ENCODE data around the gene ATAD3C. TPM values are rescaled to one million over a fixed set of nuclear protein-coding genes. Genes with fewer than 3 reads are reported as not detected.
A peak's percentile ranks its signal among the peaks of the same experiment; 100 is the strongest.

ATAD3C gene
- total RNA-seq, 1 donor from 2014 or later: 1.6 TPM

- H3K27ac Mint-ChIP-seq: no peak overlapping the region
- H3K27me3 Mint-ChIP-seq: peaks cover 12% of the 10 kb centered on the region
- H3K4me1 Mint-ChIP-seq (ENCODE audit: low read depth): peaks cover 20% of the 10 kb centered on the region
- H3K9me3 Mint-ChIP-seq (ENCODE audit: low read depth): no peaks in the 10 kb centered on the region
- no peak for DNase-seq (ENCODE audit: low spot score, unreplicated experiment)
- peaks cover 3% of the 10 kb centered on the region for H3K36me3 Mint-ChIP-seq (ENCODE audit: insufficient read depth)
- TF ChIP-seq CTCF (IDR thresholded peaks at IDR 0.05; ENCODE audit: unreplicated experiment): no peak
- H3K4me3 Mint-ChIP-seq (ENCODE audit: low read depth): peak overlapping the region; percentile 25
Observed at GRCh38 chr1:1418464-1419362, 30.8 kb upstream of the ATAD3C start.

- H3K27ac Mint-ChIP-seq: no peak overlapping the region
- H3K9me3 Mint-ChIP-seq (ENCODE audit: low read depth): no peaks in the 10 kb centered on the region
- DNase-seq (ENCODE audit: low spot score, unreplicated experiment): no peak
- TF ChIP-seq CTCF (IDR thresholded peaks at IDR 0.05; ENCODE audit: unreplicated experiment): no peak
- peak overlapping the region; percentile 19 for H3K4me3 Mint-ChIP-seq (ENCODE audit: low read depth)
- peaks cover 20% of the 10 kb centered on the region for H3K4me1 Mint-ChIP-seq (ENCODE audit: low read depth)
- peaks cover 12% of the 10 kb centered on the region for H3K27me3 Mint-ChIP-seq
- H3K36me3 Mint-ChIP-seq (ENCODE audit: insufficient read depth): peaks cover 3% of the 10 kb centered on the region
Observed at GRCh38 chr1:1419363-1419812, 30.1 kb upstream of the ATAD3C start.

GRCh38 chr1:1419813-1420653 lies 29.5 kb upstream of the ATAD3C start:
- Mint-ChIP-seq H3K27ac (no peak overlapping the region), H3K4me1 (ENCODE audit: low read depth) (peaks cover 19% of the 10 kb centered on the region), H3K4me3 (ENCODE audit: low read depth) (peak overlapping the region; percentile 19), H3K27me3 (peaks cover 15% of the 10 kb centered on the region), H3K9me3 (ENCODE audit: low read depth) (no peaks in the 10 kb centered on the region), H3K36me3 (ENCODE audit: insufficient read depth) (peaks cover 3% of the 10 kb centered on the region)
- TF ChIP-seq CTCF (IDR thresholded peaks at IDR 0.05; ENCODE audit: unreplicated experiment): peak; percentile 24
- no peak for DNase-seq (ENCODE audit: low spot score, unreplicated experiment)

GRCh38 chr1:1420654-1421141 lies 28.8 kb upstream of the ATAD3C start:
- no peaks in the 10 kb centered on the region for H3K9me3 Mint-ChIP-seq (ENCODE audit: low read depth)
- peak overlapping the region; percentile 60 for H3K4me3 Mint-ChIP-seq (ENCODE audit: low read depth)

More at GRCh38 chr1:1420654-1421141, 28.8 kb upstream of the ATAD3C start:
- H3K27me3 Mint-ChIP-seq: peaks cover 15% of the 10 kb centered on the region
- DNase-seq (ENCODE audit: low spot score, unreplicated experiment): no peak
- H3K4me1 Mint-ChIP-seq (ENCODE audit: low read depth): peaks cover 13% of the 10 kb centered on the region
- H3K27ac Mint-ChIP-seq: peak overlapping the region; percentile 91
- TF ChIP-seq CTCF (IDR thresholded peaks at IDR 0.05; ENCODE audit: unreplicated experiment): no peak
- H3K36me3 Mint-ChIP-seq (ENCODE audit: insufficient read depth): peaks cover 3% of the 10 kb centered on the region

Data from progenitor cell of endocrine pancreas (in vitro differentiated cells).